ENCODE measurements around the gene EMILIN3.
"Not testable (repeated sequence)": the region's sequence is repeated elsewhere in the genome, so short reads cannot be mapped to it uniquely, and the experiment has no call there.

EMILIN3 gene

DNA sequence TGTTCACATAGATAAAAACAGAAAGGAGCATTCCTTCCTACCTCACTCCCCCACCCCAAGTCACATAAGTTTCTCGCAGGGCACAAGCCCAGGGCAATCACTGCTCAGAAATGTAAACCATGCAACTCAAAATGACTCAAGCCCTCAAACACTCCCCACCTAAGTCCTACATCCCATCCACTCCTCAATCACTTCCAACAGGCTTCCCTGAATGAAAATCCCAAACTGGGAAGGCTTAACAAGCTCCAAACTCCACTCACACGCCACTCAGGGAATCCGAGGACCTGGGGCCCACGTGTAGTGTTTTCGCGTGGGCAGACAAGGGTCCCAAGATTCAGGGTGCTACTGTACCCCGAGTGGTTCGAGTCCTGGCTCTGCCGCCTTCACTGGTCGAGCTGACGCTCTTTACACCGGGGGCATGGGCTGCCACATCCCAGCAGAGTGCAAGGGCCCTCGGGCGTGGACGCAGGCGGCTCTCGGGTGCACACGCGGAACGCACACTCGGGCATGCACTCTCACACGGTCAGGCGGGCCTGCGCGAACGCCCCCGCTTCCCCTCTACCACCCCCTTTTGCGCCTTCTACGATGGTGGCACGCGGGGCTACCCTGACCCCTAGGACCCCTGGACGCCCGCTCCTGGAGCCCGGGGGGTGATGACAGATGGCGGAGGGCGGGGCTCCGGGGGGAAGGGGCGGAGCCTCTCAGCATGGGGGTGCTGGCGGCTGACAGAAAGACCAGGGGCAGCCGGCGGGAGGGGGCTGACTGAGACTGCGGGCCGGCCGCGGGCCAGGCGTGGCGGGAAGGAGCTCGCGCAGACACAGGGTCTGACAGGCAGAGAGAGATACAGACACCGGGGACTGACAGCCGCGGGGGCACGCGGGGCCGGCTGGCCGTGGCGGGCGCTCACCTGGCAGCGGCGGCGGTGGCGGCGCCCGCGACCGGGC is 49.7 kb downstream of the EMILIN3 start:
- DNase-seq: peak; percentile 53 to 83 (median 76)

DNA sequence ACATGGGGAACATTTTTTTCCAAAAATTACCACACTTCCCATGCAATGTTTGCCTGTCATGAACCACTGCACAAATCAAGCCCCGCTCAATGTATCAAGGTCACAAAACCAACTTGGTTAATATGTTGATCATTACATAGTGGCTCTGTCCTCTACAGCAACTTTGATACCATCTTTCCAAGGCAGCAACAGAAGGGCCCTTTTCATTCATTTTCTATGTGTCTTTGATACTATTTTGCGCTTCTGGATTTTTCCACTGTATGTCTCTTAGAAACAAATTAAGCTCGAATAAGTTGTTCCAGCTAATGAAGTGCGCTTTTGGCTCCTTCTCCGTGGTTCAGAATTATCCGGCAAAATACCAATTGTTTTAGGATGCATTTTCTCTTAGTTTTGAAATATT is 50.6 kb downstream of the EMILIN3 start:
- DNase-seq: no peak

DNA sequence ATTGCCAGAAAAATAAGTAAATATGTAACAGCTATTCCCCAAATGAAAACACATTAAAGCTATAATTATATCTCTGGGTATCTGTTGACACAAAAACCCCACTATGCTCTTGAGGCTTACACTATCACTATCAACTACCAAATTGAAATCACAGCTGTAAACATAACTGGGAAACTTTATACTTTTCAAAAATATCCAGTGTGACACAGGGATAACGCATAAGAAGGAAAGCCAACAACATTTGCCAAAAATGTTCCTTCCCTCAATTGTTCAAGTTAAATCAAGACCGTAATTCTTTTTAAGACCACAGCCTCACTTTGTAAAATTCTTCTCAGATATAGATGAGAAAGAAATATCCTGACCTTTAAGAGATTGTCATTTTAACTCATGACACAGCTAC is 52.2 kb downstream of the EMILIN3 start:
- peak in 1 of 3 experiments; percentile 67 for DNase-seq

DNA sequence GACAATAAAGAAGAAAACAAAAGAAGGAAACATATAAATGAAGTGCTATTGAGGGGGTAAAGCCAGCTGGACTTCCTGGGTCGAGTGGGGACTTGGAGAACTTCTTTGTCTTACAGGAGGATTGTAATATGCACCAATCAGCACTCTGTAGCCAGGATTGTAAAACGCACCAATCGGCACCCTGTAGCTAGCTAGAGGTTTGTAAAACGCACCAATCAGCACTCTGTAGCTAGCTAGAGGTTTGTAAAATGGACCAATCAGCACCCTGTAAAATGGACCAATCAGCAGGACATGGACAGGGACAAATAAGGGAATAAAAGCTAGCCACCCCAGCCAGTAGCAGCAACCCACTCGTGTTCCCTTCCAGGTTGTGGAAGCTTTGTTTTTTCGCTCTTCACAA is 54.6 kb downstream of the EMILIN3 start:
- not testable (repeated sequence) for DNase-seq

Data from NCI-H1417 (cell line).